IPS DF 6.9 (cell line): ENCODE measurements around the gene PICK1.

Experiments
- DNase-seq: peaks from one replicate; pipeline ENCODE4 v3.0.0-alpha.2; 2013; ENCODE audit warnings: low read depth, low spot score
- H3K27ac ChIP-seq: one replicate; pipeline ENCODE4 v1.5.1; 2013; ENCODE audit warnings: low read length, control low read depth
- H3K27me3 ChIP-seq: 2 replicates; pipeline ENCODE4 v1.6.1; 2013; ENCODE audit warnings: mild to moderate bottlenecking, low read length; ENCODE audit not compliant: control insufficient read depth, insufficient read depth
- H3K36me3 ChIP-seq: 2 replicates; pipeline ENCODE4 v1.6.1; 2013; ENCODE audit warnings: low read length; ENCODE audit not compliant: control insufficient read depth, insufficient read depth
- H3K4me1 ChIP-seq: 2 replicates; pipeline ENCODE4 v1.6.1; 2013; ENCODE audit warnings: low read length; ENCODE audit not compliant: control insufficient read depth, insufficient read depth
- H3K4me3 ChIP-seq: 2 replicates; pipeline ENCODE4 v1.5.1; 2013; ENCODE audit warnings: mild to moderate bottlenecking, low read length
- H3K9me3 ChIP-seq: 2 replicates; pipeline ENCODE4 v1.6.1; 2013; ENCODE audit warnings: low read length, inconsistent platforms; ENCODE audit not compliant: control insufficient read depth, insufficient read depth
- WGBS: extraction: QIAGEN DNeasy Blood & Tissue Kit; methylation state at CpG from one replicate; pipeline ENCODE4 v1.1.7; 2013; ENCODE audit warnings: mixed read lengths, missing lambda C conversion rate; ENCODE audit not compliant: insufficient read length, insufficient coverage; 5-methylcytosine and 5-hydroxymethylcytosine counted together

Gene PICK1

GRCh38 chr22:38104084-38104483, 46.9 kb downstream of the PICK1 start:
- H3K36me3 ChIP-seq, result no peaks in the 10 kb centered on the region
- no peak overlapping the region for H3K27ac ChIP-seq
- H3K4me3 ChIP-seq, result no peak overlapping the region
- H3K4me1 ChIP-seq, result no peaks in the 10 kb centered on the region
- WGBS, result no CpG with 5 or more reads among the region's 6 CpGs
- DNase-seq, result no peak
- no peaks in the 10 kb centered on the region for H3K27me3 ChIP-seq
- no peaks in the 10 kb centered on the region for H3K9me3 ChIP-seq

DNA sequence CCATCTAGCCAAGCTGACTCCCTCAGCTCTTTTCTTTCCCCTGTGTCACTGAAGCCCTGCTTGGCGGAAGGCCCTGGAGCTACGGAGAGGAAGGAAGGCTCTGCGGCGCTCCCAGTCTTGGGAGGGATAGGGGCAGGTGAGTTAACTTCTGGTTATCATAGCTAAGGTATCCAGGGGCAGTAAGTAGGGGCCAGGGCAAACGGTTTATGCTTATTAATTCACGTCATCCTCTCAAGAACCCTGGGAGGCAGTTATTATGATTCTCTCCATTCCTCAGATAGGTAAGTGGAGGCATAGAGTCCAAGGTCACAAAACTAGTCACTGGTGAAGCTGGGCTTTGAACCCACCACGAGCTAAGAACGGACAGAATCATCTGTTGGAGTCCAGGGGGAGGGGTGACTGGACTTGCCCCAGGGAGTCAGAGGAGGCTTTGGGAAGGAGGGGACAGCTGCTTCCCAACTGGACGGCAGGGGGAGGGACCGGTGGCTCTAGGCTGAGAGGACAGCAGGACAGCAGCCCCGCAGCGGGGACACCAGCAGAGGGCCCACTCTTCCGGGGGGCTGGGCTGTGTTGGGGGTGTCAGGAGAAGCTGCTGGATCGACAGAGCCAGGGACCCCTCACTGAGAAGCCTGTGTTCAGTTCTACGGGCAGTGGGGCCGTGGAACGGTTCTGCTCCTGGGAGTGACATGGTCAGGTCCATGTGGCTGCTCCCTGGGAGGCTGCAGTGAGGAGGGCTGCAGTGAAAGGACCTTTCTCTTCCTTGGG, 49.8 kb downstream of the PICK1 start:
- Histone ChIP-seq H3K4me3 (no peak overlapping the region), H3K9me3 (no peaks in the 10 kb centered on the region), H3K27me3 (no peaks in the 10 kb centered on the region), H3K36me3 (no peaks in the 10 kb centered on the region; the same call in 1 of the 2 replicates), H3K27ac (no peak overlapping the region), H3K4me1 (peaks cover 3% of the 10 kb centered on the region; the same call in 1 of the 2 replicates)
- no peak for DNase-seq
- no CpG with 5 or more reads among the region's 17 CpGs for WGBS

GRCh38 chr22:38107692-38108515, 50.7 kb downstream of the PICK1 start:
- no CpG with 5 or more reads among the region's 17 CpGs for WGBS
- Histone ChIP-seq H3K4me1 (peaks cover 3% of the 10 kb centered on the region; the same call in 1 of the 2 replicates), H3K36me3 (no peaks in the 10 kb centered on the region; the same call in 1 of the 2 replicates), H3K27me3 (no peaks in the 10 kb centered on the region), H3K4me3 (no peak overlapping the region), H3K9me3 (no peaks in the 10 kb centered on the region), H3K27ac (no peak overlapping the region)
- no peak for DNase-seq

- Histone ChIP-seq H3K27ac (no peak overlapping the region), H3K9me3 (no peaks in the 10 kb centered on the region), H3K27me3 (no peaks in the 10 kb centered on the region), H3K4me3 (no peak overlapping the region), H3K4me1 (peaks cover 3% of the 10 kb centered on the region; the same call in 1 of the 2 replicates), H3K36me3 (no peaks in the 10 kb centered on the region; the same call in 1 of the 2 replicates)
- DNase-seq, result no peak
- WGBS, result no CpG with 5 or more reads among the region's 15 CpGs
These were observed 51.5 kb downstream of the PICK1 start for GRCh38 chr22:38108561-38109319.

- H3K36me3 ChIP-seq, result no peaks in the 10 kb centered on the region; the same call in 1 of the 2 replicates
- WGBS, result no CpG with 5 or more reads among the region's 22 CpGs
These were observed 52.3 kb downstream of the PICK1 start for GRCh38 chr22:38109371-38110001.

DNA sequence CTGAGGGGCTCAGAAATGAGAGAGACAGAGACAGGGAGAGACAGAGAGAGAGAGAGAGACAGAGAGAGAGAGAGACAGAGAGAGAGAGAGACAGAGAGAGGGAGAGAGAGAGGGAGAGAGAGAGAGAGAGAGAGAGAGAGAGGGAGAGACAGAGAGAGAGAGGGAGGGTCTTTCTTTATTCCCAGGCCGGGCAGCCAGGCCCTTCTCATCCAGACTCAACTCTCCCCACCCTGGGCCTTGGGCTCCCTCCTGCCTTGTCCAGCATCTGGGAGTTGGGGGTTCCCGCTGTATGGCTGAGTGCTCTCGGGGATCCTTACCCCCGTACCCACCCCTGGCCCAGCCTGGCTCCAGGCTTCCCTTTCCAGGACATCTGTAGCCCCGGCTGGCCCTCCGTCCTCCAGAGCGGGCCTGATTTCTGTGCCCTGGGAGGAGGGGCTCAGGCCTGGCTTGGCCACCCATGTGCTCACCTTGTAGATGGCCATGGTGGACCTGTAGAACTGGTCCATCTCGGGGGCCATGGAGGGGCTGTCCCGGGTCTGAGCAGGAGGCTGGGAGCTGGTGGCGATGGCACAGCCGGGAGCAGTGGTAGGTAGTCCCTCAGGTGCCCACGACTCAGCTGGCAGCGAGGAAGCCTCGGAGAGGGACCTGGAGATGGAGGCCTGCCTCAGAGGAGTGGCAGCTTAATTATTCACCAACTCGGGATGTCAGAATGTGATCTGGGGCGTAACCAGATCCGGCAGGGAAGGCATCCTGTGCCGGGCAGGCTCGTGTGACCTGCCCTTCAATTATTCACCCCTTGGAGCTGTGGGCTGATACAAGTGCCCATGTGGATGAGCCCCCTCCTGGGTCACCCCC, 53.0 kb downstream of the PICK1 start, which contains the start of gene BAIAP2L2:
TSS of gene BAIAP2L2 (minus strand) at position 677 of the 855 bp plus-strand sequence. CDS start at position 518, 159 bp downstream.
- peaks cover 5% of the 10 kb centered on the region; the same call in 1 of the 2 replicates for H3K4me1 ChIP-seq
- WGBS, result no CpG with 5 or more reads among the region's 19 CpGs
- H3K4me3 ChIP-seq, result no peak within 1 kb of the TSS
- DNase-seq, result no peak
- no peaks in the 10 kb centered on the region for H3K27me3 ChIP-seq
- no peaks in the 10 kb centered on the region for H3K9me3 ChIP-seq
- H3K27ac ChIP-seq, result no peak within 1 kb of the TSS
- no peaks in the 10 kb centered on the region; the same call in 1 of the 2 replicates for H3K36me3 ChIP-seq

More at GRCh38 chr22:38109371-38110001, 52.3 kb downstream of the PICK1 start:
- Histone ChIP-seq H3K9me3 (no peaks in the 10 kb centered on the region), H3K27me3 (no peaks in the 10 kb centered on the region), H3K4me3 (no peak overlapping the region), H3K27ac (no peak overlapping the region), H3K4me1 (peaks cover 3% of the 10 kb centered on the region; the same call in 1 of the 2 replicates)
- DNase-seq, result no peak

- H3K4me3 ChIP-seq, result no peak overlapping the region
- H3K4me1 ChIP-seq, result peaks cover 5% of the 10 kb centered on the region; the same call in 1 of the 2 replicates
- no CpG with 5 or more reads among the region's 30 CpGs for WGBS
- DNase-seq, result no peak
- no peaks in the 10 kb centered on the region for H3K27me3 ChIP-seq
- H3K9me3 ChIP-seq, result no peaks in the 10 kb centered on the region
- peaks cover 3% of the 10 kb centered on the region for H3K36me3 ChIP-seq
- H3K27ac ChIP-seq, result no peak overlapping the region
These were observed 54.0 kb downstream of the PICK1 start for GRCh38 chr22:38110863-38111852.

DNA sequence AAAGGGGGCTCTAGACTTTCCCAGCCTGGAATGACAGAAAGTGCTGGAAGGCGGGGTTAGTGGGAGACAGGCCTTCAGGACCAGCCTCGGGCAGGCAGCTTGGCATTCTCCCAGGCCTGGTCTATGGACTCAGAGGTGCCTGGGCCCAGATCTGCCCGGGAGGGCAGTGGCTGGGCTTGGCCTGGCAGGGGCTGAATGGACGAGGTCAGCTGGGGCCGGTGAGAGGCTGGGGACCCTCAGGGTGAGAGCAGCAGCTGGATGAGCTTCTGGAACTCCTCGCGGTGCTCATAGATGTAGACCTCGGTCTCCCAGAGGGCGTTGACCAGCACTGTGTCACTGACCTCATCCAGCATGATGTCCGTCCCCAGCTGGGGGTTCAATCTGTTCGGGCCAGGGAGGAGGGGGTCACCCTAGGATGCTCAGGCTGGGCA, 54.7 kb downstream of the PICK1 start:
- peaks cover 5% of the 10 kb centered on the region; the same call in 1 of the 2 replicates for H3K4me1 ChIP-seq
- no peak for DNase-seq
- H3K4me3 ChIP-seq, result no peak overlapping the region
- no peaks in the 10 kb centered on the region for H3K9me3 ChIP-seq
- H3K27me3 ChIP-seq, result no peaks in the 10 kb centered on the region
- no peak overlapping the region for H3K27ac ChIP-seq
- WGBS, result no CpG with 5 or more reads among the region's 11 CpGs
- H3K36me3 ChIP-seq, result peaks cover 3% of the 10 kb centered on the region
